Upper lobe of left lung (tissue), 4 donors: ENCODE data around the gene TMEM117.

Experiments used
- EP300 ChIP-seq, 4 donors: sonication (generic); formaldehyde crosslinking; IDR thresholded peaks; one replicate each; pipeline ENCODE4 v1.5.1; 2017; ENCODE audit warnings: antibody characterized with exemption in 4 of 4, control low read depth in 2 of 4
- POLR2A ChIP-seq, 4 donors: fragments of 450-650 bp; IDR thresholded peaks; one replicate each; pipeline ENCODE4 v1.5.1; 2016 to 2017; ENCODE audit warnings: antibody characterized with exemption in 4 of 4, mild to moderate bottlenecking in 2 of 4
- POLR2AphosphoS5 ChIP-seq, 2 donors: sonication (generic); formaldehyde crosslinking; IDR thresholded peaks; one replicate each; pipeline ENCODE4 v1.5.1; 2017; ENCODE audit warnings: antibody characterized with exemption in 2 of 2
- TF ChIP-seq, protein P1 (sequence below), 6 experiments: fragments of 450-650 bp in 4 of 6; fragments of 200-600 bp in 2 of 6; sonication (generic) in 2 of 6; IDR thresholded peaks; one replicate each; pipeline ENCODE4 v1.5.1; 2016 to 2019; ENCODE audit warnings: antibody characterized with exemption in 6 of 6

DNA sequence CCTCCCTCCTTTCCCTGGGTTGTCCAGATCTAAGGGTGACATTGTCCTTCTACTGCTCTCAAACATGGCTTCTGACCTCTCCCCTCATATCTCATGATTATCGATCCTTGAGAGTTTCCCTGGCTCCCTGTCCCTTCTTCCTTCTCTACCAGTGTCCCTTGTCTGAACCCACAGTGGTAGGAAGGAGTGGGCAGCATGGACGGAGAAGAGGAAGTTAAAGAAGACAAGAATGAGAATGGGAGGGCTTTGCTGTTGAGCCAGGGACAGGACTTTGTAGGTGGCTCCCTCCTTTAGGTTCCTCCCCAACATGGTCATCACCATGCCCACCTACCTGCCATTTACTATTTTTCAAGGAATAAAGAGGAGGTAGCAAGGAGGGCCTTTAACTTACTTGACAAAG lies 166.7 kb downstream of the TMEM117 start:
- TF ChIP-seq POLR2A (IDR thresholded peaks at IDR 0.05) (no peak), POLR2AphosphoS5 (IDR thresholded peaks at IDR 0.05) (no peak), EP300 (IDR thresholded peaks at IDR 0.05) (no peak)
- TF ChIP-seq, protein P1, sequence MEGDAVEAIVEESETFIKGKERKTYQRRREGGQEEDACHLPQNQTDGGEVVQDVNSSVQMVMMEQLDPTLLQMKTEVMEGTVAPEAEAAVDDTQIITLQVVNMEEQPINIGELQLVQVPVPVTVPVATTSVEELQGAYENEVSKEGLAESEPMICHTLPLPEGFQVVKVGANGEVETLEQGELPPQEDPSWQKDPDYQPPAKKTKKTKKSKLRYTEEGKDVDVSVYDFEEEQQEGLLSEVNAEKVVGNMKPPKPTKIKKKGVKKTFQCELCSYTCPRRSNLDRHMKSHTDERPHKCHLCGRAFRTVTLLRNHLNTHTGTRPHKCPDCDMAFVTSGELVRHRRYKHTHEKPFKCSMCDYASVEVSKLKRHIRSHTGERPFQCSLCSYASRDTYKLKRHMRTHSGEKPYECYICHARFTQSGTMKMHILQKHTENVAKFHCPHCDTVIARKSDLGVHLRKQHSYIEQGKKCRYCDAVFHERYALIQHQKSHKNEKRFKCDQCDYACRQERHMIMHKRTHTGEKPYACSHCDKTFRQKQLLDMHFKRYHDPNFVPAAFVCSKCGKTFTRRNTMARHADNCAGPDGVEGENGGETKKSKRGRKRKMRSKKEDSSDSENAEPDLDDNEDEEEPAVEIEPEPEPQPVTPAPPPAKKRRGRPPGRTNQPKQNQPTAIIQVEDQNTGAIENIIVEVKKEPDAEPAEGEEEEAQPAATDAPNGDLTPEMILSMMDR (IDR thresholded peaks at IDR 0.05): no peak
